Effector CD4-positive, alpha-beta T cell (primary cell): ENCODE results near the gene CDK3.
"Not testable (repeated sequence)": the region's sequence is repeated elsewhere in the genome, so short reads cannot be mapped to it uniquely, and the experiment has no call there.

Experiments
- DNase-seq: peaks from one replicate; pipeline ENCODE4 v3.0.0-alpha.2; 2020

CDK3 gene

DNA sequence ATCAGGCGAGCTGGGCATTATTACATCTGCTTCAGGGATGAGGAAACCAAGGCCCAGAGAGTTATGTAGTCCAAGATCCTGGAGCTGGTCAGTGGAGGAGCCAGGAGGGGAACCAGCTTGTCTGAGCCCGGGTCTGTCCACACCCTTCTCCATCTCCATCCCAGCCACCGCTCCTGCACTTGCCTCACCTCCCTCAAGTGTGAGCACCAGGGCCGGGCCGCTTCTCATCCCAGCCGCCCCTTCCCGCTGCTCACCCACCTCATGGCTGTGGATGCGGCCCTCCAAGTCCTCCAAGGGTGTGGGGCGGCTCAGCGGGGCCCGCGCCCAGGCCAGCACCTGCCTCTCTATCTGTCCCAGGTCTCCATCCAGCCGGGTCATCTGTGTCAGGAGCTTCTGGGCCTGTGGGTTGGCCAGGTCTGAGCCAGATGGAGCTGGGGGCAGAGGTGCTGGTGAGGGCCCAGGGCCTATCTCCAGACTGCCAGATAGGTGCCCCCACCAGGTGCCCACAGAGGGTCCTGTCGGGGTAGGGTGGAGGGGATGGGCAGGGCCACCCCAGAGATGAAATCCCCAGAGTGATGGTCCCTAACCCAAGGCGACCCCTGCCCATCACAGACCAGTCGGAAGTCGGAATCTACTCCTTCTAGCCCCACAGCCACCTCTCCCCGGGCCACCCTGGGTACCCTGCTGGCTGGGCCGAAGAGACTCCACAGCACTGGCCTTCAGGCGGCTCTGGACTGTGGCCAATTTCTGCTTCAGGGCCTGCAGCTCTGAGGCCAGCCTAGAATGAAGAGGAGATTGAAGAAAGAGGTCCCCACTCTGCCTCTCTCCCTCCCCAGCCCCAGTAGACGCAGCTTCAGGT is 17.1 kb downstream of the CDK3 start:
- no peak for DNase-seq

DNA sequence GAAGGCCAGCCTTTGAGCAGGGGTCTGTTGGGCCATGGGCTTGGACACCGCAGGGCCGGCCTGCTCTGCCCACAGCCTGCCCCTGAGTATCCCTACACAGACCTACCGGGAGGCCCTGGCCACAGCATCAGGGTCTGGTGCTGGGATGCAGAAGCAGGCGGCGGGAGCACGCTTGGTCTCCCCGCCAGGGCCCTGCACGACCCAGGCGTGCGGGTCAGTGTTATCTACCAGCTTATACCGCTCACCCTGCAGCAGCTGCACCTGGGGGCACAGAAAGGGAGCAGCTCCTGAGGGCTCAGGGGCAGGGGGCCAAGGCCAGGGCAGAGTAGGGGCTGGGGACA is 17.7 kb downstream of the CDK3 start:
- no peak for DNase-seq

DNA sequence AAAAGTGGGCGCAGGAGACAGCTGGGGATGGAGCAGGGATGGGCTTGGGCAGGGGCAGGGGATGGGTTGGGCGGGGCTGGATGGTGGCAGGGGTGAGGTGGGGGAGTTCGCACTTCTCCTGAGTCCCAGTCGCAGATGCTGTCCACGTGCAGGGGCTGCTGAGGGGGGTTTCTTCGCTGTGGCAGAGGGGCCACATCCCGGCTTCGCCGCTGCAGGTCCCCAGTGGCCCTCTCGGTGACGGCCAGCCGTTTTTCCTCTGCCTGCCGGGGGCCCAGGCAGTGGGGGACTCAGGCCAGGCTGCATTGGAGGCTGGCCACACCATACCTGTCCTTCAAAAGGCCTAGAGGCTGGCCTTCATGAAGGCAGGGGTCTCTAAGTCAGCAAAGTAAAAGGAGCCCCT is 18.1 kb downstream of the CDK3 start:
- no peak for DNase-seq

DNA sequence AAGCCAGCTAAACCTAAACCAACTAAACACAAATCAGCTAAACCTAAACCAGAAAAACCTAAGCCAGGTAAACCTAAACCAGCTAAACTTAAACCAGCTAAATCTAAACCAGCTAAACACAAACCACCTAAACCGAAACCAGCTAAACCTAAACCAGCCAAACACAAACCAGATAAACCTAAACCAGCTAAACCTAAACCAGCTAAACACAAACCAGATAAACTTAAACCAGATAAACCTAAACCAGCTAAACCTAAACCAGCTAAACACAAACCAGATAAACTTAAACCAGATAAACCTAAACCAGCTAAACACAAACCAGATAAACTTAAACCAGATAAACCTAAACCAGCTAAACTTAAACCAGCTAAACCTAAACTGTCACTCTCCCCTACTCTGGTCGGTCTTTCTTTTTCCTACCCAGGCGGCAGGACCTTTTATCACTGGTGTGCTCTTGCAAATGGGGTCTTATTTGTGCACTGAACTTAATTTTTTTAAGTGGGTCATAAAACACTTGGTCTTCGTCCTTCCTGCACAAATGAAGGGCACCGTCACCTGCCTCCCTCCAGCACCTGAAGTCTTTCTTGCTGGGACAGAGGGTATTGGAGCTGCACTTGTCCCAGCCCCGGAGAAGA is 19.3 kb downstream of the CDK3 start:
- no peak for DNase-seq

DNA sequence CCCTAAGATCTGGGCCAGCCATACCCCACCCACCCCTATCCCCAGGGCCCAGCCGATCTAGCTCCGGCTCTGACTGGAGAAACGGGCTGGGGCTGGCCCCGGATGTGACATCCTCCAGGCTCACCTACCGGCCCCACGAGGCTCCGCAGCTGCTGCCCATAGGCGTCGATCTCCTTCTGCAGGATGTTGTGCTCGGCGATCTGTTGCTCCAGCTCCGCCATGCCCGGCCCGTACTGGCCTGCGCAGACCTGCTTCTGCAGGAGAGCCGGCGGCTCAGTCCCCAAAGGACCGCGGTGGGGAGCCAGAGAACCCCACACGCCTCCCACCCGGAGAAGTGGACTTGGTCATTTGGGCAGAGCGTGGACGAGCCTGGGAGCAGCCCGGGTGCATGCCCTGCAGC is 21.6 kb downstream of the CDK3 start:
- no peak for DNase-seq

DNA sequence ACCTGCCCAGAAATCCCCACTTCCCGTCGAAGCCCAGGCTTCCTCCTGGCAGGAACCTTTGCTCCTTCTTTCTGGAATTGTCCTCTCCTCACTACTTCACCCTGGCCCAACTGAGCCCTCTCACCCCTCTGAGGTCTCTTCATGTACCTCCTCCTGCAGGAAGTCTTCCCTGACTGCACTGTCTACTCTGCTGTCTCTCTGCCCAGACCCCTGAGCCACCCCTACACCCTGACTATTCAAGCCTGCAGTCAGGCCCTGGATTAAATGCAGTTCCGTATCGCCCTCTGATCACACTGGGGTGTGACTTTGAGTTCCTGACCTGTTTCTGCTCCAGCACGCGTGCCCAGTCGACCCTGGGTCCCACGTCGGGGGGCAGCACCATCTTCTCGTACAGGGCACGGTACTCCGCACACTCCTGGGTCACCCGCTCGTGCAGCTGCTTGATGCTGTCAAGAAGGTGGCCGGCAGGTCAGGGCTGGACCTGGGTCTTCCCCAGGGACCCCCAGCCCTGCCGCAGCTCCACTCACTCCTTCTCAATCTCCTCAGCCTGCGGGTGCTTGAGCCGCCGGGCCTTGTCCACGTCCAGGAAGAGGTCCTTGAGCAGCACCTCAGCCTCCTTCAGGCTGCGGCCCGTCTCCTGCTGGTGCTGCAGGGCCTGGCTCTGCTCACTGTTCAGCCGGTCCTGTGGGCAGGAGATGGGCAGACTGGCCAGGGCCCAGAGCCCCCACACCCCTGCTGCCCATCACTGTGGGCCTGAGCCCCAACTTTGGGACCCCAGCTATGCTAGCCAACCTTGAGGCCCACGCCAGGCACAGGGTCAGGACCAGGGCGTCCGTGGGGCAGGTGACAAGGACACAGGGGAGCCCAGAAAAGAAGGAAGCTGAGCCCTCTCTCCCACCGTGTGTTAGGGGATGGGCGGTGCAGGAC is 22.6 kb downstream of the CDK3 start:
- DNase-seq, result no peak

DNA sequence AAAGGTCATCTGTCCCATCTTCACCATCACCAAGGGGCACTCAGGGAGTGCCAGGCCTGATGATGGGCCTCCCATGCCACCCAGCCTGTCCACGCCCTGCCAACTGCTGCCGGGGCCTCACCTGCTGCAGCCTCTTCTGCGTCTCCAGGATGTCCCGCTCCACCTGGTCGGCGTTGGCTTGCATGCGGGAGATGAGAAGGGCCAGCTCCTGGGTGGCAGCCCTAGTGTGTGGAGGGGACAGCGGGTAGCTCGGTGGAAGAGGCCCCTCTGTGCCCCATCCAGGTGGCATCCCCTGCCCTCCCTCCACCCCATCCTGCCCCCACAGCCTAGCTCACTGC is 23.2 kb downstream of the CDK3 start:
- DNase-seq, result no peak

DNA sequence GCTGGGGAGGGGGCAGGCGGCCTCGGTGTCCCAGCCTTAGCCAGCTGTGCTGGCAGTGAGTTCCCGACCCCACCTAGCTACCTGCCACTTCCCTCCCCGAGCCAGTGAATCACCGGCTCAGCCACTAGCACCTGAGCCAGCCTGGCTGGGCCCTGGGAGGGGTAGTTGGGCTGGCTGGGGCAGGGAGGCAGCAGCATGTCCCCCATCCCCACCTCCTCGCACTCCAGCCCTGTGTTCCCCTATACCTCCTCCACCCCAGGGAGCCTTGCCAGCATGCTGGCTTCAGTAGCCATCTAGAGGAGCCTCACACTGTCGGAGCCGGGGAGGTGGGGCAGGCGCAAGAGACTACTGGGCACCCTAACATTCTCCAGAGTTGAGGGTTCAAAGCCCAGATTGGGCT is 23.7 kb downstream of the CDK3 start:
- no peak for DNase-seq

DNA sequence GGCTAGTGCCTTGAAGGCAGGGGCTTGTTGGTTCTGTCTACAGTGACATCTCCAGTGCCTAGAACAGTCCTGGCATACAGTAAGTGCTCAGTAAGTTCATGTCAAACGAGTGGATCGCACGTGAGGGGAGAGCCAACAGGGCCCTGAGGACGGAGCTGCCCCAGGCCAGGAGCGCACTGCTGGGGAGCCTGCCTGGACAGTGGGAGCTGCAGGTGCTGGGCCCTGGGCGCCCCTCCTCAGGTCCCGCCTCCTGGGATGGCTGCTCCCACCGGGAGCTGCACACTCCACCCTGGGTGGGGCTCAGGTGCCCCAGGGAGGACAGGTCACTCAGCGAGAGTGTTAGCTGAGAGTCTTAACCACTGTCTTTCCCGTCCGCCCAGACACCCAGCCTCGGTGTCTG is 24.6 kb downstream of the CDK3 start:
- no peak for DNase-seq

DNA sequence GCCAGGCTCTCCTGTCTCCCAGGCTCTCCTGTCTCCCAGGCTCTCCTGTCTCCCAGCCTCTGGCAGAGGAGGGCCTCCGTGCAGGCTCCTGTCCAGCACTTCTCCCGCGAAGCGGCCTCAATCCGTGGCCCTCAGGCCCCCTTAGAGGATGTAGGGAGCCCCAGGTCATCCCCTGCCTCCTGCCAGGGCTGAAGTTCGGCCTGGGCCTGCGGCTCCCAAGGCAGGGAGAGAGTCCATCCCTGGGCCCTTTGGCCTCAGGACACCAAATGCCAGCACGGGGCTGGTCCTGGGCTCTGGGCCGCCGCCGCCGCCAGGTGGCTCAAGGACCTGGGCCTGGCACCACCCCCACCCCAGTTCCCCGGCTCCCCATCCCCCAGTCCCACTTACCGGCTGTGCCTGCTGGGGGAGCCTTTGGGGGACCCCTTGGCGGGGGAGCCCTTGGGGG is 26.1 kb downstream of the CDK3 start:
- no peak for DNase-seq

DNA sequence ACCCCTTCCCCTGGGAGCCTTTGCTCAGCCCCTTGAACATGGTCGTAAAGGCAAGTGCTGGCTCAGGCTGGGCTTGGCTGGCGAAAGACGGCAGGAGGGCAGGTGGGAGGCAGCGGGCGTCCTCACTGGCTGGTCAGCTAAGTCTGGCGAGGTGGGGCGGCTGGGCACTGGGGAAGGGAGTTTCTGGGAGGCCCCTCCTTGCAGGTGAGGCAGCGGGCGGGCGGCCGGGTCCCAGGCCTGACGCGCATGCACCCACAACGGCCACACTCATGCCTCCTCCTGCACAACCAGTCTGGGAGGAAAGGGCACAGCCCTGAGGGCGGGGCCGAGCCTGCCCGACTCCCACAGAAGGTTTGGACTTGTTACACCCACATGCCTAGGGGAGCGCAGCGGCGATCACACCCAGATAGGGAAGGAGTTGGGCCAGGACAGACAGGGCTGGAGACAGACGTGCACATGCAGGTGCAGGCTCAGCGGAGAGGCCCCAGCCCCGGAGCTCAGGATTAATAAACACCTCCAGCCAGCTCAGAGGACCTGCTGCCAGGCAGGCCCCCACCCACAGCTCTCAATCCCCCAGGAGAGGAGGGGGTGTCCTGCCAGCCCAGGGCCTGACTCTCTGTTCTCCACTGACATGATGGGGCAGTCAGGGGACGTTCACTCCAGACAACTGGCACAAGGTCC is 26.6 kb downstream of the CDK3 start, which contains the start of gene EVPL:
EVPL (minus strand) TSS at position 148 of the 681 bp plus-strand sequence; CDS start at position 40, 108 bp downstream.
- DNase-seq, result no peak

DNA sequence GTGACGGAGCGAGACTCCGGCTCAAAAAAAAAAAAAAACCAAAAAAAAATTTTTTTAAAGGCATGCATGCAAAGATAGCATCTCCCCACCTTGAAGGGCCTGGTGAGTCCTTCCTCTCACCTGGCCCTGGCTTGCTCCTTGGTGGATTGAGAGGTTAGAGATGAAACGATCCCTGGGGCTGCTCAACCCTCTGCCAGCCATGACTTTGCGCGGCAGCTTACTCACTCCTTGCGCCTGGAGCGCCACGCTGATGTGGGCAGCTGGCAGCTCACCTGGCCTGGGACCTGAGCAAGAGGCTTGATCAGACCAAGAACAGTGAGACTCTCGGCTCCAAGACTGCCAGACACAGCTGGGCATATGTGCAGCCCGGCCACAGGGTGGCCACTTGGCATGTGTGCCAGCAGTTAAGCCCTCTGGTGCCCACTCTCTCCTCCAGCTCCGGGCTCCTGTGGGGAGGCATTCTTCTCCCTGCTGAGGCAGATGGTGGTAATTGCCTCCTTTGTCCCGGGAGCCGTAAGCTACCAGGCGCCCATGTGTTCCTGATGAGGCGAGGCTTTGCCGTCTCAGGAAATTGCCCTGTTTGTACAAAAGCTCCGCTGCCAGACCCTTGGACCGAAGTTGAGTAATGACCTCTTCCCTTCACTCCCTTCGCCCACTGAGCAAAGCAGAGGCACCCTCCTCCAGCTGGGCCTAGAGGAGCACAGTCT is 31.6 kb downstream of the CDK3 start:
- DNase-seq, result no peak

DNA sequence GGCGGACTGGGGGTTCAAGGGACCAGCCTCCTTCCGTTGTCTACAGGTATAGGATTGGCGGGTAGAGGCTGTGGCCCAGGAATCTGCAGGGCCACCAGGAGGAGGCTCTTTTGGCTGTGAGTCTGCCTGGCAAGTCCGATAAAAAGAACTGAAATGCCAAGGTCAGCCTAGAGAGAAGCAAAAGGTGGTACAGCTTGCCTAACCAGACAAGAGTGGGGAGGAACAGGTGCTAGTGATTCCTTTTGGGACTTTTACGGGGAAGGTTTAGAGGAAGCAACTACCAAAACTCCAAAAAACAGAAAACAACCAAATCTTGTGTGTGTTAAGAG is 32.1 kb downstream of the CDK3 start:
- DNase-seq, result no peak

DNA sequence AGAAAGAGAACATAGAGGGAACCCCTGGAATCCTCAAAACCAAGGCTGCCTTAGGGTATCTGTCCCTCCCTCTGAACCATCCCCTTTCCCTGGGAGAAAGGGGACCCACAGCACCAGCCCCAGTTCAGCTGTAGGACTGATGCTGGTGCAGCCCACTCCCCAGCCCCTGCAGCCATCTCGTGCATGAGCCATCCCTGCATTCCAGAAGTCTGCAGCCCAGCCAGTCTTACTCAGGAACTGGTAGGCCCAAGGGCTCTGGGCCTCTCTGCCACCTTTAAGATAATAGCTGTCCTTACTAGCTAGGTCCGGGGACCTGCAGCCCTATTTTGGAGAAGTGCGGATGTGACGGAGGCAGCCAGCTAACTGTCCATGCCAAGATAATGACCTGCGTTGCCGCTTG is 32.5 kb downstream of the CDK3 start:
- DNase-seq, result no peak

DNA sequence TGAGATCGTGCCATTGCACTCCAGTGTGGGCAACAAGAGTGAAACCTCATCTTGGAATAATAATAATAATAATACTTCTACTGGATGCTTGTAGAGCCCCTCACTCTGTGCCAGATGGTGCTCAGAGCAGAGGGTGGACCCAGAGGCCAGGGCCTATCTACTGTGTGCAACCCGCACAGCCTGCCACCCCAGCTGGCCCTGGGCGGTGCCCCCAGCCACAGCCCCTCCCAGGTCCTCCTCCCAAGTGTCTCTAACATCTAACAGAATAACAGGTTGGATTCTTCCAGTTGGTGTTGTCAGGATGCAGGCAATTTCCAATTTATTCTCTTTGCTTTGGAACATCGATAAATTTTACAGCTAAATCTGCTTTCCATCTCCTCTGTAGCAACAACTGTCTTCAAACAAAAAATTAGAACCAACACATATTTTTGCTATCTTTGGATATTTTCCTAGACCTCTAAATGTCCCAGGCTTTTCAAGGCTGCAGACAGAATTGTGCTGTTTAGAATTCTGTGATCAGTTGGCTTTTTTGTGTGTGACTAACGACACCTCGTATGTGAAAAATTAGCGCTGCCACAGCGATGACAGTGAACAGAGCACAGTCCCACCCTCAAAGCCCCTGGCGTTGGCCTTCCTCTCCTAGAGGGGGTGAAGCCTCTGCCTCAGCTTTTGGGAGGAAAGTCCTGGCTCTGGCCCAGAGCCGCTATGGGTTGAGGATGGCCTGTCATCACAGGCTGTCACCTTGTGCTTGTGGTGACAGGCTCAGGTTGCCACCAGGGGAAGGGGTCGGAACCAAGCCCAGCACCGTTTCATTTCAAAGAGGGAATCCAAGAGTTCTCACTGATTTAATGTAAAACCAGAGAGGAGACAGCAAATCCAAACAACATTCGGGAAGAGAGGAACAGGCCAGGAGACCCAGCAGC is 34.0 kb downstream of the CDK3 start:
- DNase-seq, result no peak

DNA sequence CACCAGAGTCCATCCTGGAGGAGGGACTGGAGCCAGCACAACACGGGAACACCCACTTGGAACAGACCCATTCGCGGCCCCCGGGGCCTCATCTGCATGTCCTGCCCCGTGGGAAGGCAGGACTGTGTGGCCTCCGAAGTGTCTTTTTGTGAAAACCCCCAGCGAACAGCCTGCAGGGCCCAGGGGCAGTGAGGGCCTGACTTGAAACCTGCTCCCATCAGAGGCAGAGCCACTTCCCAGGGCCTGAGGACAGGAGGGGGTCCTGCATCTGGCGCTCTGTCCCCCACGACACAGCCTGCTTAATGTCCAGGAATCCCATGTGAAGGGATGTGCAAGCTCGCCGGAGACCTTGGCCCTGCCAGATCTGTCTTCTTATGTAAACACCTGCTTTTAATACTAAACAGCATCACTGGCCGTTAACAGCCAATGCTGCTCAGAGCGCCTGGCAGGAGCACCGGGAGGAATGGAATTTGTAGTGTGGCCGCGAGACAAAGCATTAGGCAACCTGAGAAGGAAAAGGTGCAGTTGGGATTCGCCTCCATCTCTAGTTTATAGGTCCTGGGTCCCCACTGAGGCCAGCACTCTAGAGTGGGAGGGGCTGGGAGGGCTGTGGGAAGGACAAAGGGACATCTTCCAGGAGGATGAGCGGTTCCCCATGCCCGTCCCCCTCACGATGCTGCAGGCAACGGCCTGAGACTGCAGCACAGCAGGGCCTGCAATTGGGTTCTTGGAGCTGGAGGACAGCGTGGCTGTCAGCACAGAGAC is 36.0 kb downstream of the CDK3 start:
- DNase-seq, result no peak

DNA sequence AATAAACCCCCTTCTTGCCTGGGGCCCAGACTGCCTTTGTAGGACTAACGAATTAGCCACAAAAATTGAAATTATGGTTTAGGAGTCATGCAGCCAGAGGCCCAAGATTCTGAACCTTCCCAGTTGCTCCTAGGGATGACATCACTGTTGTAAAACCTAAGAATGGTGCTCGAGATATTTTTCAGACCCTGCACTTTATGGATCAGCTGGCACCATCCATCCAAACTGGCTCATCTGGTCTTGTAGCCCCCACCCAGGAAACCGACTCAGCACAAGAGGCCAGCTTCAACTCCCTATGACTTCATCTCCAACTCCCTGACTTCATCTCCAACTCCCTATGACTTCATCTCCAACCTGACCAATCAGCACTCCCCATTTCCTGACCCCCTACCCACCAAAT is 37.4 kb downstream of the CDK3 start:
- DNase-seq, result no peak

DNA sequence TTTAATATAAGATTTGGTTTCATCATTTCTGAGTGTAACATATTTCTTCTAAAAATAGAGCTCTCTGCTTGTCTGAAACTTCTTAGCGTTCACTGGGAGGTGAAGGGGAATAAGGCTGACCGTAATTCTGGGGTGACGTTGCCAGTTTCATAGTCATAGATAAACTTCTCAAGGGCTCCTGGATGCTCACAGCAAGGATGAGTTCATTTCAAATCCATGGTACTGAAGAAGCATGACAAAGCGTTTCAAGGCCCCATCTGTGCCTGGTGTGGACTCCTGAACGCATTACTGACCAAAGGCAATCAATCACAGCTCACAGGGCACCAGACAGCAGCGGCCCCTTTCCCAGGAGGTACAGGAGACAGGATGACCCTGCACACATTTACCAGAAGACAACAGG is 38.5 kb downstream of the CDK3 start:
- no peak for DNase-seq

DNA sequence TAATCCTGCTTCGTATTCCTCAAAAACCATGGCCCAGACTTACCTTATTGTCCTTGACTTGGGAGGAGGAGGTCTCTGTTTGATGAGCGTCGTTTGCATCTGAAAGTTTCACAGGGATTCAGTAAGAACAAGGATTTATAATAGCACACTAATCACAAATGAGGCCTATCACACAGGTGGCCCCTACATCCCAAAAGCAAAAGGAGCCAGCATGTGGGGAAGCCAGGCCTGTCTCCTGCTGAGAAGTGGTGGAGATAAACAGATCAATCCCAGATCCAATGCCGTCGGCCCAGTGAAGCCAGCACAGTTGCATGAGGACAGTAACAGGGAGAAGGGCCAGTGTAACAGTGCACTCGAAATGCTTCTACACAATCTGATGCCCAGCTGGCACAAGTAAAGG is 39.7 kb downstream of the CDK3 start:
- no peak for DNase-seq

DNA sequence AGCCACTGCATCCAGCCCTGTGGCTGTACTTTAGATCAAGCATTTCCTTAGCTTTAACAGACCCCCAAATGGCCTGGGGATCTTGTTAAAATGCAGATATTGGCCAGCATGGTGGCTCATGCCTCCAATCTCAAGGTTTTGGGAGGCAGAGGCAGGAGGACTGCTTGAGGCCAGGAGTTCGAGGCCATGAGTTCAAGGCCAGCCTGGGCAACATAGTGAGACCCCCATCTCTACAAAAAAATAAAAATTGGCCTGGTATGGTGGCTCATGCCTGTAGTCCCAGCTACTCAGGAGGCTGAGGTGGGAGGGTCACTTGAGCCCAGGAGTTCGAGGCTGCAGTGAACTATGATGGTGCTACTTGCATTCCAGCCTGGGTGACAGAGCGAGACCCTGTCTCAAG is 42.2 kb downstream of the CDK3 start:
- not testable (repeated sequence) for DNase-seq
